ENCODE results near the gene PLAAT2. TPM values are rescaled to one million over a fixed set of nuclear protein-coding genes. Genes with fewer than 3 reads are reported as not detected.
A peak's percentile ranks its signal among the peaks of the same experiment; 100 is the strongest.

PLAAT2 gene
- total RNA-seq, 1 experiment from 2014 or later = 0.52 TPM

DNA sequence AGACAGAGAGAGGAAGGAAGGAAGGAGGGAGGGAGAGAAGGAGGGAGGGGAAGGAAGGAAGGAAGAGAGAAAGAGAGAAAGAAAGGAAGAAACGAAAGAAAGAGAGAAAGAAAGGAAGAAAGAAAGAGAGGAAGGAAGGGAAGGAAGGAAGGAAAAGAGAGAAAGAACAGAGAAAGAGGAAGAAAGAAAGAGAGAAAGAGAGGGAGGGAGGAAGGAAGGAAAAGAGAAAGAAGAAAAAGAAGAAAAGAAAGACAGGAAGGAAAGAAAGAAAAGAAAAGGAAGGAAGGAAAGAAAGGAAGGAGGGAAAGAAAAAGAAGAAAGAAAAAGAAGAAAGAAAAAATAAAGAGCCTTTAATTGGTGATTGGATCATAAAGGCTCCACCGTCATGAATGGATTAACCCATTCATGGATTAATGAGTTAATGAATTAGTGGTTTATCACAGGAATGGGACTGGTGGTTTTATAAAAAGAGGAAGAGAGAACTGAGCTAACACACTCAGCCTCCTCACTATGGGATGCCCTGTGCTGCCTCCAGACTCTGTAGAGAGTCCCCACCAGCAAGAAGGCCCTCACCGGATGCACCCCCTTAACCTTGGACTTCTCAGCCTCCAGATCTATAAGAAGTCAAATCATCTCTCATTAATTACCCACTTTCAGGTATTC lies 9.0 kb upstream of the PLAAT2 start:
- Histone ChIP-seq H3K4ac (ENCODE audit: low read depth, low read length) (no peak overlapping the region), H3K56ac (ENCODE audit: insufficient read length, low read depth, low read length) (no peak overlapping the region), H3K79me2 (ENCODE audit: insufficient read depth, low read length) (no peaks in the 10 kb centered on the region), H4K5ac (ENCODE audit: insufficient read length, low read depth, low read length) (no peak overlapping the region), H4K91ac (ENCODE audit: insufficient read length, low read depth, low read length) (no peak overlapping the region), H3K4me2 (ENCODE audit: insufficient read depth, insufficient read length, low read length) (no peak overlapping the region), H3K14ac (ENCODE audit: insufficient read depth, low read length) (no peak overlapping the region), H3K9me3 (ENCODE audit: control insufficient read depth, low read depth, low read length) (no peaks in the 10 kb centered on the region), H3K23ac (ENCODE audit: insufficient read length, low read depth, low read length) (no peak overlapping the region), H2BK20ac (ENCODE audit: low read depth, low read length, poor library complexity, severe bottlenecking) (no peak overlapping the region), H3T11ph (ENCODE audit: low read length) (no peak overlapping the region), H3K27me3 (ENCODE audit: insufficient read depth, low read length) (no peaks in the 10 kb centered on the region), H4K20me1 (ENCODE audit: control insufficient read depth, insufficient read depth, insufficient read length) (no peaks in the 10 kb centered on the region), H3K79me1 (ENCODE audit: insufficient read depth, low read depth, low read length, poor library complexity, severe bottlenecking) (no peaks in the 10 kb centered on the region), H2BK12ac (ENCODE audit: insufficient read length, low read depth, low read length) (no peak overlapping the region), H3K18ac (ENCODE audit: insufficient read length, low read depth, low read length) (no peak overlapping the region), H2BK5ac (ENCODE audit: insufficient read length, low read length) (no peak overlapping the region), H2AFZ (ENCODE audit: low read length) (no peak overlapping the region), H3K23me2 (ENCODE audit: insufficient read length, low read depth, low read length, poor library complexity, severe bottlenecking) (no peaks in the 10 kb centered on the region), H2AK5ac (ENCODE audit: insufficient read length, low read length) (no peak overlapping the region), H2BK120ac (ENCODE audit: low read depth, low read length, poor library complexity, severe bottlenecking) (no peak overlapping the region), H4K8ac (replicated peaks; ENCODE audit: insufficient read length, low read depth, low read length) (no peak overlapping the region), H3K9ac (ENCODE audit: extremely low read depth, insufficient read length, low read length) (no peak overlapping the region), H3K27ac (ENCODE audit: insufficient read length, low read depth, low read length) (no peak overlapping the region), H3K4me1 (ENCODE audit: insufficient read depth, low read length) (no peaks in the 10 kb centered on the region), H2BK15ac (ENCODE audit: low read depth, low read length) (no peak overlapping the region)
- peak; percentile 18 for DNase-seq
- no peak overlapping the region for H3K4me3 Mint-ChIP-seq
- H3K27me3 Mint-ChIP-seq (ENCODE audit: low read depth) = no peaks in the 10 kb centered on the region
- TF ChIP-seq, protein P1, sequence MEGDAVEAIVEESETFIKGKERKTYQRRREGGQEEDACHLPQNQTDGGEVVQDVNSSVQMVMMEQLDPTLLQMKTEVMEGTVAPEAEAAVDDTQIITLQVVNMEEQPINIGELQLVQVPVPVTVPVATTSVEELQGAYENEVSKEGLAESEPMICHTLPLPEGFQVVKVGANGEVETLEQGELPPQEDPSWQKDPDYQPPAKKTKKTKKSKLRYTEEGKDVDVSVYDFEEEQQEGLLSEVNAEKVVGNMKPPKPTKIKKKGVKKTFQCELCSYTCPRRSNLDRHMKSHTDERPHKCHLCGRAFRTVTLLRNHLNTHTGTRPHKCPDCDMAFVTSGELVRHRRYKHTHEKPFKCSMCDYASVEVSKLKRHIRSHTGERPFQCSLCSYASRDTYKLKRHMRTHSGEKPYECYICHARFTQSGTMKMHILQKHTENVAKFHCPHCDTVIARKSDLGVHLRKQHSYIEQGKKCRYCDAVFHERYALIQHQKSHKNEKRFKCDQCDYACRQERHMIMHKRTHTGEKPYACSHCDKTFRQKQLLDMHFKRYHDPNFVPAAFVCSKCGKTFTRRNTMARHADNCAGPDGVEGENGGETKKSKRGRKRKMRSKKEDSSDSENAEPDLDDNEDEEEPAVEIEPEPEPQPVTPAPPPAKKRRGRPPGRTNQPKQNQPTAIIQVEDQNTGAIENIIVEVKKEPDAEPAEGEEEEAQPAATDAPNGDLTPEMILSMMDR (conservative IDR thresholded peaks at IDR 0.05) = no peak
- peaks cover 11 to 23% of the 10 kb centered on the region in 2 experiments for H3K4me1 Mint-ChIP-seq
- WGBS (ENCODE audit: extremely low coverage, insufficient read length, low lambda C conversion rate) = no CpG with 5 or more reads among the region's 3 CpGs
- H3K36me3 Mint-ChIP-seq (ENCODE audit: insufficient read depth in 1 of 3, low read depth in 3 of 3) = peaks cover 8 to 43% (median 35%) of the 10 kb centered on the region in 3 experiments
- H3K9me3 Mint-ChIP-seq = peaks cover 0 to 1% of the 10 kb centered on the region in 2 experiments; a peak in 1 of 5 replicates
- peak overlapping the region in 1 of 3 experiments; percentile 29; a peak in 1 of 7 replicates for H3K27ac Mint-ChIP-seq
